Keratinocyte (primary cell): Measurements from ENCODE around the gene HCFC1R1.

Source experiments
- EZH2 ChIP-seq: IDR thresholded peaks from one replicate; pipeline ENCODE4 v1.6.1; 2012; ENCODE audit warnings: inconsistent platforms, mild to moderate bottlenecking, low read length, moderate library complexity
- TF ChIP-seq, protein P1 (sequence below), 3 experiments: IDR thresholded peaks in 1 of 3; conservative IDR thresholded peaks in 1 of 3; optimal IDR thresholded peaks in 1 of 3; 2 replicates in 2 of 3; 3 replicates in 1 of 3; pipeline versions ENCODE3 to v1.5.1; 2011; ENCODE audit warnings: low read length in 3 of 3, mild to moderate bottlenecking in 3 of 3, moderate library complexity in 2 of 3, control low read depth in 1 of 3, inconsistent platforms in 1 of 3; ENCODE audit not compliant: insufficient read depth in 2 of 3; ENCODE audit errors: extremely low read depth in 1 of 3

DNA sequence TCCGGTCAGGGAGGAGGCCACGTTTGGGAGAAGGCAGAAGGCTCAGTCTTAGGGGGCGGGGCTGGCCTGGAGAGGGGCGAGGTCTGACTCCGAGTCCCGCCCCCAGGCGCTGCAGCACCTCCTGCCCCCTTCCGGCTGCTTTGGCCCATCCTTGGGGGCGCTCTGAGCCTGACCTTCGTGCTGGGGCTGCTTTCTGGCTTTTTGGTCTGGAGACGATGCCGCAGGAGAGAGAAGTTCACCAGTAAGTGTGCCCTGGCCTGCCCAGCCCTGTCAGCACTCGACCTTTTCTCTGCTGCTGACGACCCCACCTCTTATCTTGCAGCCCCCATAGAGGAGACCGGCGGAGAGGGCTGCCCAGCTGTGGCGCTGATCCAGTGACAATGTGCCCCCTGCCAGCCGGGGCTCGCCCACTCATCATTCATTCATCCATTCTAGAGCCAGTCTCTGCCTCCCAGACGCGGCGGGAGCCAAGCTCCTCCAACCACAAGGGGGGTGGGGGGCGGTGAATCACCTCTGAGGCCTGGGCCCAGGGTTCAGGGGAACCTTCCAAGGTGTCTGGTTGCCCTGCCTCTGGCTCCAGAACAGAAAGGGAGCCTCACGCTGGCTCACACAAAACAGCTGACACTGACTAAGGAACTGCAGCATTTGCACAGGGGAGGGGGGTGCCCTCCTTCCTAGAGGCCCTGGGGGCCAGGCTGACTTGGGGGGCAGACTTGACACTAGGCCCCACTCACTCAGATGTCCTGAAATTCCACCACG is 2.1 kb downstream of the HCFC1R1 start:
- no peak for TF ChIP-seq EZH2
- TF ChIP-seq, protein P1, sequence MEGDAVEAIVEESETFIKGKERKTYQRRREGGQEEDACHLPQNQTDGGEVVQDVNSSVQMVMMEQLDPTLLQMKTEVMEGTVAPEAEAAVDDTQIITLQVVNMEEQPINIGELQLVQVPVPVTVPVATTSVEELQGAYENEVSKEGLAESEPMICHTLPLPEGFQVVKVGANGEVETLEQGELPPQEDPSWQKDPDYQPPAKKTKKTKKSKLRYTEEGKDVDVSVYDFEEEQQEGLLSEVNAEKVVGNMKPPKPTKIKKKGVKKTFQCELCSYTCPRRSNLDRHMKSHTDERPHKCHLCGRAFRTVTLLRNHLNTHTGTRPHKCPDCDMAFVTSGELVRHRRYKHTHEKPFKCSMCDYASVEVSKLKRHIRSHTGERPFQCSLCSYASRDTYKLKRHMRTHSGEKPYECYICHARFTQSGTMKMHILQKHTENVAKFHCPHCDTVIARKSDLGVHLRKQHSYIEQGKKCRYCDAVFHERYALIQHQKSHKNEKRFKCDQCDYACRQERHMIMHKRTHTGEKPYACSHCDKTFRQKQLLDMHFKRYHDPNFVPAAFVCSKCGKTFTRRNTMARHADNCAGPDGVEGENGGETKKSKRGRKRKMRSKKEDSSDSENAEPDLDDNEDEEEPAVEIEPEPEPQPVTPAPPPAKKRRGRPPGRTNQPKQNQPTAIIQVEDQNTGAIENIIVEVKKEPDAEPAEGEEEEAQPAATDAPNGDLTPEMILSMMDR (optimal IDR thresholded peaks at IDR 0.05 in 1 of 3, IDR thresholded peaks at IDR 0.05 in 1 of 3, conservative IDR thresholded peaks at IDR 0.05 in 1 of 3; ENCODE audit: extremely low read depth in 1 of 3, insufficient read depth in 2 of 3, low read length in 3 of 3), result peak in 2 of 3 experiments; percentile 32 to 45
